GM18526 (cell line): ENCODE data around the gene NOTUM.

Source experiments
- POLR2A ChIP-seq: IDR thresholded peaks from 3 replicates; pipeline ENCODE4 v1.6.1; 2011; ENCODE audit not compliant: insufficient read length; ENCODE audit errors: extremely low read depth

Gene NOTUM

GRCh38 chr17:81920612-81921536 lies 40.1 kb downstream of the NOTUM start:
- TF ChIP-seq POLR2A: no peak

GRCh38 chr17:81918832-81919545 lies 42.0 kb downstream of the NOTUM start:
- TF ChIP-seq POLR2A: no peak

GRCh38 chr17:81917565-81918332 lies 43.2 kb downstream of the NOTUM start, which contains the start of gene SIRT7:
Gene SIRT7 (minus strand): TSS chr17:81918176. CDS start chr17:81918131, 45 bp downstream.
- TF ChIP-seq POLR2A: peak; percentile 85

GRCh38 chr17:81916234-81917001 lies 44.6 kb downstream of the NOTUM start:
- TF ChIP-seq POLR2A: no peak

- no peak for TF ChIP-seq POLR2A
Measured at GRCh38 chr17:81915331-81915730, 45.7 kb downstream of the NOTUM start.

- TF ChIP-seq POLR2A: no peak
Measured at GRCh38 chr17:81914103-81914850, 46.7 kb downstream of the NOTUM start.

- TF ChIP-seq POLR2A: no peak
Measured at GRCh38 chr17:81913394-81914102, 47.4 kb downstream of the NOTUM start.

- no peak for TF ChIP-seq POLR2A
Measured at GRCh38 chr17:81912441-81913309, 48.3 kb downstream of the NOTUM start.

GRCh38 chr17:81911969-81912368 lies 49.0 kb downstream of the NOTUM start:
- no peak for TF ChIP-seq POLR2A

- TF ChIP-seq POLR2A: peak; percentile 51
Measured at GRCh38 chr17:81911277-81911961, 49.6 kb downstream of the NOTUM start, which contains the start of gene PCYT2. Gene PCYT2 (minus strand): TSS chr17:81911399. CDS start chr17:81911355, 44 bp downstream.

GRCh38 chr17:81910840-81911276 lies 50.1 kb downstream of the NOTUM start:
- no peak for TF ChIP-seq POLR2A
